TTC549 (cell line): ENCODE measurements around the gene XXYLT1.
"Not testable (repeated sequence)": the region's sequence is repeated elsewhere in the genome, so short reads cannot be mapped to it uniquely, and the experiment has no call there.

Experiments
- FAIRE-seq: peaks from 2 replicates; lab custom pipeline; 2012; peaks lifted over from hg19 to GRCh38; lab: Jason Lieb, UNC

The XXYLT1 gene

DNA sequence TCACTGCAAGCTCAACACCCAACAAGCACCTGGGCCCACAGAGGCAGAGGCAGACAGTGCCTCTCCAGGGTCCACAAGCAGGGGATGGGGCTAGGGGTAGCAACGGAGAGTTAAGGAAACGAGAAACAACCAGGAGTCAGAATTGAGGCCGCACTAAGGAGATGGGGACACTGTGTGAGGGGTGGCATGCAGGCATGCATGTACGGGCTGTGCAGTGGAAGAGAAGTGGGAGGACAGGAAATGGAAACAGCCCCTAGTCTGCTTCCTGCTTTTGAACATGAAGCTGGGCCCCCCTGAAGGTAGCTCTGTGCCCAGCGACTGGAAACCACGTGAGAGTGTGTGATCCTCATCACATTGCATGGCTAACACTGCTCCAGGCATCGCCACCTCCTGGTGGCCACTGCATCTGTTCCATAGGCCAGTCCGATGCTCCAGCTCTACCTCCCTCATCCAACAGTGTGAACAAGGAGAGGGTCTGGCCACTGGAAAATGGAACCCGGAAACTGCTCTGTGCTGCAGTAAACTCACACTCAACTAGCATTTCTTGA, 44.0 kb downstream of the XXYLT1 start:
- FAIRE-seq: no peak

DNA sequence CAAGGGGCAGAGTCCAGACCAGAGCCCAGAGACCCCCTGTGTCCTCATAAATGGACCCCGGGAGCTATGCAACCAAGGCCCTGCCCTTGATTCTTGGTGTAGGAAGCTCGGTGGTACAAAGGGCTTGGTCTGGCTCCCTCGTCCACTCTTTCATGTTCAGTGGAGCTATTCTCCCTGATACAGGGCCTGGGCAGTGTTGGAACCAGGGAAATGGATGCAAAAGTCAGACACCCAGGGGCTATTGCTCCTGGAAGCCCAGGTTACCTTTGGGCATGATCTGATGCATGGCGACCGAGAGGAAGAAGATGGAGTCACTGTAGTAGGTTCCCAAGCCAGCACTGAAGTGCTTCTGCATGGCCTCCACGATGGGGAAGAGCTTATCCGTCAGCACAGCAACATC, 44.5 kb downstream of the XXYLT1 start:
- FAIRE-seq: no peak

DNA sequence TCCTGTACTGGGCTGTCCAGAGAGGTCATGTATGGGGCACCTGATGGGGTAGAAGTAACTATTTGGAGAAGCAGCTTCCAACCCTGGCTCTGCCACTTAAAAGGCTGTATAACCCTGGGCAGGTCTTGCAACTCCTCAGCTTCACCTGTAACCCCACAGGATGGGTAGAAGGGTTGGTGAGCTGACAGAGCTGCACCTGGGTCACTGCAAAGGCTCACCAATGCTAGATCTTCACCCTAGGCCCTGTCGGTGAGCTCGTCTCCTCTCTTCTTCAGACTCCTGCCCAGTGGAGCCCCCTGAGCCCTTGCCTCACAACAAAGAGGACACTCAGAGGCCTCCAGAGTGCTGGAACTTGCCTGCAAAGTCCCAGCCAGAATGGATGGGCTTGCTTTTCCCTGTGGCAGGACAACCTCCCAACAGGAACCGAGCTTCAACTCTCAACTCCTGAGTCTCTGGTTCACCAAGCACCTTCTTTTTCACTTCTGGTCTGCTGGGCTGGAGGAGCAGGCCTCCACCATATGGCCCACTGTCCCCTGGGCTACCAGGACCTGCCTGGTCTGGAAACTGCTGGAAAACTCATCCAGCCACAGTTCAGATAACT, 45.9 kb downstream of the XXYLT1 start:
- FAIRE-seq: no peak

DNA sequence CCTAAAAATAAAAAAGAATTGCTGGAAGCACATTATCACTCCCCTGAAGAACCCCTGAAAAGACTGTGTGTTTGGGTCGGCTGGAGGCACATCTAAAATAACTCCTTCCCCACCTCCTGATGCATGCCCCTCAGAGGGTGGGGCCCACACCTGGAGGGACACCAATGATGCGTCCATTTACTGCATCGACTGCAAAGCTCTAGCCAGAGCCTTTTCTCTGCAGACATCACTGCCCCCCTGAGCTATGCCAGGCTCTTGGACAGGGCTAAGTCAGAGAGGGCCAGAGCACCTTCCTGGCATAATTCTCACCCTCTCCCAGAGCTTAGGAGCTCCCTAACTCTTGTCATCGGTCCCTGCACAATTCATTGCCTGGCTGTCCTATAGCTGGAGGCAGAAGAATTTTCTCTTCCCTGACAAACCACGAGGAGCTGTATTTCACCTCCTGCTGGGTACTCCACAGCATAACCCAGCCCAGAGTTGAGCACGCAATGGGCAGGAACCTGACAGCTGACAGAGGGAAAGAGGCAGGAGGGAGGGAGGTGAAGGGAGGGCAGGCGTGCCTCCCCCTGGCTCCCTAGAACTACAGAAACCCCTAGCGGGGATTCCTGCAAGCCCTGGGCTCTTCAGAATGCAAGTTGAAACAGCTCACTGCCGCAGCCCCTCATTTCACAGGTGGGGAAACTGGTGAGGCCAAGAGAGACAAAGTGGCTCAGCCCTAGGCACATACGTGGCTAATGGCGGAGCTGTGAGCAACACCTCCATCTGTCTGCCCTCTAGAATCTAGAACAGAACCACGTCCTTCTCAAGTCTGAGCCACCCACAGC, 46.6 kb downstream of the XXYLT1 start:
- no peak for FAIRE-seq

GRCh38 chr3:195221876-195222617, 48.9 kb downstream of the XXYLT1 start:
- no peak for FAIRE-seq

DNA sequence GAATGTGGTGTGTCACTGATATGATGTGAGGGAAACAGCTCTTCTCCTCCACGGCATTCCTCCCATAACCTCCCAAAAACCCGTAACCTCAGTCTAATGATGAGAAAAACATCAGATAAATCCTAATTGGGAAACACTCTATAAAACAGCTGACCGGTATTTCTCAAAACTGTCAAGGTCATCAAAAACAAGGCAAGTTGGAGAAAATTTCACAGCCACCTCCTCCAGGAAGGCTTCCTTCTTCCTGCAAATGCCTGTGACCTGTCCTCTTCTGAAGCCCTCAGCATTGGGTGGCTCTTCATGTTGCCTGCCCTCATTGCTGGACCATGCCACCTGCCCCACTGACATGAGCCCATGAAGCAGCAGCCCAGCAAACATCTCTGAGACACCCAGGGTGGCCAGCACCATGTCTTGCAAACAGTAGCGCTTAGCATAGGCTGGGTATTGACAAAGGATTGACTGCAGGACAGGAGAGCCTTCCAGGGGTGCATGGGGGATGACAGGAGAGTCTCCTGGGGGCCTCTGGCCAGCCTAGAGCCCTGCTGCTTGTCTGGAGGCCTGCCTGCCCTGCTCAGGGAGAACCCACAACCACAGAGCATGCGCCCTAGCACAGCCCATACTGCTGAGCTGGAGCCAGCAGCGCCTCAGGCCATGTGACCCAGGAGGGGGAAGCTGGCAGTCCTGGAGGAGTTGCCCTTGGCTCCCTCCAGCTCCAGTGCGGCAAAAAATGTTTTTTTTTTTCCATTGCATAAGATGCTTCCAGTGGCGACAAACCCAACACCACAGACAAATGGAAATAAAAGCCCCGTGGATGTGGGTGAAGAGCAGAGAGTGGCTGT, 49.7 kb downstream of the XXYLT1 start:
- no peak for FAIRE-seq

DNA sequence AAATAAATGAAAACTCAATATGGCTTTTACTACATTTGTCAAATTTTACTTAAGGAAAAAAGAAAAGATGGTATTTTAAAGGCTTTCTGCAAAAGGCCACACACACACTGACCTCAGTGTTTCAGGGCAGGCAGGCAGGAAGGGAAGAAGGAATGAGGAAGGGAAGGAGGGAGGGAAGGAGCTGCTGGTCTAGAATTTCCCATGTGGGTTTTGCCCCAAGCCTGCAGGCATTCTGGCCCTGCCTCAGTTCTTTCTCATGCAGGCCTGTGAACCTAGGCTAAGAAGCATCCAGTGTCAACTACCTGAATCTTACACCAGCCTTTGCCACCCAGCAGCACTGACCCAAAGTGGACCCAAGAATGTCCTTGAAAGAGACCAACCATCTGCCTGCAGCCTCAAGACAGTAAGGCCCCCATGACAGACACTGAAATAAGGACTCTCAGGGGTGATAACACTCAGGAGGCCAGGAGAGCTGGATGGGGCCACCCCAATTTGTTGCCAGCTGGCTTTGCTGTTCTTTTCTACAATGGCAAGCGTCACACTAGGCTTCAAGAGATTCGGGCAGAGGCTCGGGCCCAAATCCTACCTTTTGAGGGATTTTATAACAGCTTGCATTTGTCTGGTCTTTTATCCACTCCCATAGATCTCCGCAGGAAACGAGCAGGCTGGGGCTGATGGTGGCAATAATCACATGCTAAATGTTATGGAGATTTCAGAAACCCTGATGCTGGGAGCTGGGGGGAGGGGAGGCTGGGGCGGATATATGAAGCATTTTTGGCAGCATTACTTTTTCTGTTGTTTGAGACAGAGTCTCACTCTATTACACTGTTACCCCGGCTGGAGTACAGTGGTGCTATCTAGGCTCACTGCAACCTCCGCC, 51.4 kb downstream of the XXYLT1 start:
- no peak for FAIRE-seq

DNA sequence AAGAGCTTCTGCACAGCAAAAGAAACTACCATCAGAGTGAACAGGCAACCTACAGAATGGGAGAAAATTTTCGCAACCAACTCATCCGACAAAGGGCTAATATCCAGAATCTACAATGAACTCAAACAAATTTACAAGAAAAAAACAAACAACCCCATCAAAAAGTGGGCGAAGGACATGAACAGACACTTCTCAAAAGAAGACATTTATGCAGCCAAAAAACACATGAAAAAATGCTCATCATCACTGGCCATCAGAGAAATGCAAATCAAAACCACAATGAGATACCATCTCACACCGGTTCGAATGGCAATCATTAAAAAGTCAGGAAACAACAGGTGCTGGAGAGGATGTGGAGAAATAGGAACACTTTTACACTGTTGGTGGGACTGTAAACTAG, 52.6 kb downstream of the XXYLT1 start:
- not testable (repeated sequence) for FAIRE-seq

DNA sequence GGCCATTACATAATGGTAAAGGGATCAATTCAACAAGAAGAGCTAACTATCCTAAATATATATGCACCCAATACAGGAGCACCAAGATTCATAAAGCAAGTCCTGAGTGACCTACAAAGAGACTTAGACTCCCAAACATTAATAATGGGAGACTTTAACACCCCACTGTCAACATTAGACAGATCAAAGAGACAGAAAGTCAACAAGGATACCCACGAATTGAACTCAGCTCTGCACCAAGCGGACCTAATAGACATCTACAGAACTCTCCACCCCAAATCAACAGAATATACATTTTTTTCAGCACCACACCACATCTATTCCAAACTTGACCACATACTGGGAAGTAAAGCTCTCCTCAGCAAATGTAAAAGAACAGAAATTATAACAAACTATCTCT, 55.4 kb downstream of the XXYLT1 start:
- not testable (repeated sequence) for FAIRE-seq

DNA sequence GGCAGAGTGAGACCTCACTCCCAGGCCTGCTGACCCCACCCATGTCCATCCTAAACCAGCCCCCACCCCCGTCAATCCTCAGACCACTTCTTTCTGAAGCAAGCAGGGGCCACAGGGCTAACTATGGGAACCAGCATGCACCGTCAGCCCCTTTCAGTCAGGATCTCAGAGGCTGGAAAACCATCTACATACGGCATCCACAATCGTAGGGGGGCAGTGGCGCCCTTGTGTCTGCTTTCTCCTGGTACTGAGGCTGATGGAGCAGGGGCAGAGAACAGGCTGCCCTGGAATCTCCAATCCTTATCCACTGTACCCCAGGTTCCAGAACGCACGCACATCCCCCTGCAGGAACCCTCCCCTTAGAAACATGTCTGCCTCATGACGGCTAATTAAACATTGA, 56.6 kb downstream of the XXYLT1 start:
- no peak for FAIRE-seq

DNA sequence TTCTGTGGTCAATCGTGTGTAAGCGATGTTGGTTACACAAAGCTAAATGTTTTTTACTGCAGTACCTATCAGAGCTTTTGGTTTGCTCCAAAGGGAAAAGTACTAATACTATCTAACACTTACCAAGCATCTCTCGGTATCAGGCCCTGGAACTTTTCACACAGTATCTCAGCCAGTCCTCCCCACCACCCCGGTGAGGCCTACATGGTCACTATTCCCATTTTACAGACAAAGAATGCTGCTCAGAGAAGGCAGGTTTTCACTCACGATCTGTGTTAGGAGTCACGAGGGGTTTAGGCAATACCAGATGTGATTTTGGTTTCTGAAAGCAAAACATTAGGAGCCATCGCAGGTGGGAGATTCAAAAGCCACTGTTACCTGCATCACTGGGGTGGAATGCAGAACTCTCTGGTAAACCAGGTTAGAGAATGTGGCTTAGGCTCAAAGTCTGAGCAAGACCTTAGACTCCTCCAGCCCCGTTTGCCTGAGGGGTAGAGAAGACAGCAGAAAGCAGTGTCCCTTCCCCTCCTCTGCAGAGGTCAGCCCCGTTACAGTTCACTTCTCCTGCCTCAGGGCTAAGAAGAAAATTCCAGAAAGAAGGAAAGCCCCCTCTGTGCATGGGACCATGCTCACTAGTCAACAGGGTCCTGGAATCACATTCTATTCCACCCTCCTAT, 57.2 kb downstream of the XXYLT1 start:
- FAIRE-seq: no peak

- FAIRE-seq: no peak
Observed at GRCh38 chr3:195212749-195213375, 58.1 kb downstream of the XXYLT1 start.

- no peak for FAIRE-seq
Observed at GRCh38 chr3:195212033-195212748, 58.8 kb downstream of the XXYLT1 start.

GRCh38 chr3:195210266-195210973, 60.5 kb downstream of the XXYLT1 start:
- no peak for FAIRE-seq

GRCh38 chr3:195209847-195210265, 61.1 kb downstream of the XXYLT1 start:
- FAIRE-seq: no peak

DNA sequence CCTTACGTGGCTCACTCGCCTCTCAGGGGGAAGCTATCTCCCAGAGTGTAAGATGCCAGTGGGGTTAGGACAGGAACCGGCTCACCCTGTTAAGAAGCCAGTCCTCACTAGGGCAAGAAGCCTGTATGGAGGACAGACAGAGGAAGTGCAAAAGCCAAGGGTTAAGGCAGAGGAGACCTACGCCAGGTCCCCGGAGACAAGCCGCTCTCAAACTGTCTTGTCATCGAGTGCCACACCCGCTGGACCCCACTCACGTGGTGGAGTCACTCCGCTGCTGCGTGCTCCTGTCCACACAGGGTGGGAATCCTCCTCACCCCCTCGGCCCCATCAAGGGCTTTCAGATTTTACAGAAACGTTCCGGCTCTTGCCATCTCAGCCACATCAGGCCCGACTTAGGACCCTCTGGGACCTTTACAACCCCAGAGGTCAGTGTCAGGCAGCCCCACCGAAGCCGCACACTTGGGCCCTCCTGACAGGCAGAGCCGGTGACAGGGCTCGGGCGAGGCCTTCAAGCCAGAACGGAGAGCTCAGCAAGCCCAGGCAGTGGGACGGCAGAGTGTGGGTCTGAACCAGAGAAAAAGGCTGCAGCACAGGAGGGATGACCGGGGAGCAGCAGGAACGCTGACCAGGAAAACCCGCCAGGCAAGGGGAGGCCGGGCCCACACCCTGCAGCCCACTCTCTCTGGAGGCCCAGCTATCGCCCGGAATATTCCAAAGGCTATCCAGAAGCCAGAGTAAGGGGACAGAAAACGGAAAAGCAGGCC, 61.7 kb downstream of the XXYLT1 start:
- no peak for FAIRE-seq

- FAIRE-seq: no peak
Observed at GRCh38 chr3:195208631-195209030, 62.3 kb downstream of the XXYLT1 start.

GRCh38 chr3:195208183-195208582, 62.8 kb downstream of the XXYLT1 start:
- no peak for FAIRE-seq
